ENCODE data around the gene MCCC2. TPM values are rescaled to one million over a fixed set of nuclear protein-coding genes. Genes with fewer than 3 reads are reported as not detected.
"Not testable (repeated sequence)": the region's sequence is repeated elsewhere in the genome, so short reads cannot be mapped to it uniquely, and the experiment has no call there.

The MCCC2 gene
- total and polyA plus RNA-seq, 2 of the 4 experiments (the other 2 are of a cell fraction) = 18.0 to 22.0 TPM

- H2BK20ac ChIP-seq (ENCODE audit: low read depth, low read length); DNase-seq; H3K4me2 ChIP-seq (ENCODE audit: low read depth, low read length); H2AFZ ChIP-seq (replicated peaks; ENCODE audit: low read length, poor library complexity); H3K14ac ChIP-seq (replicated peaks; ENCODE audit: low read depth, low read length); H2BK15ac ChIP-seq (ENCODE audit: low read depth, low read length); H4K8ac ChIP-seq (ENCODE audit: low read depth in 2 of 2, low read length in 2 of 2); H2AK5ac ChIP-seq (ENCODE audit: low read depth, low read length); H2BK120ac ChIP-seq (ENCODE audit: low read depth, low read length); H3K18ac ChIP-seq (ENCODE audit: low read depth, low read length); in situ Hi-C loops (cut with MboI; ENCODE audit: low sequenced_read_pairs); H3K56ac ChIP-seq (ENCODE audit: extremely low read depth, insufficient read depth, low read length); H2AK9ac ChIP-seq (replicated peaks; ENCODE audit: low read depth, low read length, poor library complexity); H3K4me3 ChIP-seq (ENCODE audit: insufficient read depth, low read depth, low read length); H3K9ac ChIP-seq (ENCODE audit: low read depth, low read length); intact Hi-C loops (cut with micrococcal nuclease); H3K4me1 ChIP-seq (ENCODE audit: control insufficient read depth, insufficient read depth, low read length); H3K4ac ChIP-seq (ENCODE audit: low read depth, low read length); CTCF ChIA-PET; H3K79me1 ChIP-seq (ENCODE audit: low read depth in 1 of 2, low read length in 2 of 2); H4K20me1 ChIP-seq (ENCODE audit: insufficient read depth, low read length); H3K36me3 ChIP-seq (ENCODE audit: control insufficient read depth, insufficient read depth, low read length); ATAC-seq (ENCODE audit: low read depth); H2BK5ac ChIP-seq (ENCODE audit: low read depth, low read length, poor library complexity, severe bottlenecking); H4K5ac ChIP-seq (ENCODE audit: low read depth, low read length); H3K9me1 ChIP-seq (ENCODE audit: insufficient read depth, low read length); H3K27me3 ChIP-seq (ENCODE audit: control insufficient read depth, insufficient read depth, low read length); dilution Hi-C loops (cut with HindIII; ENCODE audit: low sequenced_read_pairs, unreplicated experiment); BruUV-seq (replicated peaks); H3K9me3 ChIP-seq (ENCODE audit: control insufficient read depth, insufficient read depth, low read length); H4K91ac ChIP-seq (ENCODE audit: insufficient read depth, low read depth, low read length); H3K27ac ChIP-seq (ENCODE audit: insufficient read depth, low read length); H3K23ac ChIP-seq (ENCODE audit: low read depth, low read length); POLR2A ChIA-PET (ENCODE audit: unreplicated experiment): not testable (repeated sequence)
- no CpG with 5 or more reads among the region's 7 CpGs for WGBS, 2 experiments (ENCODE audit: extremely low coverage in 2 of 2, insufficient read length in 1 of 2)
Observed at GRCh38 chr5:71571811-71572210, 15.3 kb upstream of the MCCC2 start.

All from IMR-90 (cell line).